PFSK-1 (cell line): ENCODE measurements around the gene CPOX. TPM values are rescaled to one million over a fixed set of nuclear protein-coding genes. Genes with fewer than 3 reads are reported as not detected.

Source experiments
- FOXP2 ChIP-seq: optimal IDR thresholded peaks from 2 replicates; pipeline ENCODE3; 2011; ENCODE audit warnings: borderline replicate concordance, control low read depth, inconsistent platforms; ENCODE audit not compliant: insufficient read depth; ENCODE audit errors: extremely low read length, extremely low read depth
- POLR2AphosphoS5 ChIP-seq: IDR thresholded peaks from 2 replicates; pipeline ENCODE4 v1.6.1; 2012; ENCODE audit warnings: low read depth, mild to moderate bottlenecking, control low read depth, low read length, moderate library complexity
- SIN3A ChIP-seq: IDR thresholded peaks from 2 replicates; pipeline ENCODE4 v1.6.1; 2012; ENCODE audit warnings: mild to moderate bottlenecking, low read length, moderate library complexity, borderline replicate concordance; ENCODE audit not compliant: insufficient read depth
- TAF1 ChIP-seq: IDR thresholded peaks from 2 replicates; pipeline ENCODE4 v1.6.1; 2012; ENCODE audit warnings: low read length, control low read depth, borderline replicate concordance; ENCODE audit not compliant: insufficient read depth
- polyA plus RNA-seq: library from polyadenylated mRNA; unstranded; fragments of >200 nt; gene quantifications from one replicate; pipeline ENCODE4 v1.2.1, GENCODE V29; 2012; ENCODE audit warnings: low read depth, missing spikeins; ENCODE audit not compliant: insufficient read length
- TF ChIP-seq, protein P1 (sequence below), 2 experiments: IDR thresholded peaks; 2 replicates each; pipeline versions ENCODE4 v1.6.1 to v1.8.0; 2011 to 2012; ENCODE audit warnings: low read depth in 2 of 2, low read length in 2 of 2, control low read depth in 1 of 2, inconsistent platforms in 1 of 2, mild to moderate bottlenecking in 1 of 2, moderate library complexity in 1 of 2; ENCODE audit not compliant: insufficient read depth in 1 of 2

Gene CPOX
- 26.6 TPM for polyA plus RNA-seq

DNA sequence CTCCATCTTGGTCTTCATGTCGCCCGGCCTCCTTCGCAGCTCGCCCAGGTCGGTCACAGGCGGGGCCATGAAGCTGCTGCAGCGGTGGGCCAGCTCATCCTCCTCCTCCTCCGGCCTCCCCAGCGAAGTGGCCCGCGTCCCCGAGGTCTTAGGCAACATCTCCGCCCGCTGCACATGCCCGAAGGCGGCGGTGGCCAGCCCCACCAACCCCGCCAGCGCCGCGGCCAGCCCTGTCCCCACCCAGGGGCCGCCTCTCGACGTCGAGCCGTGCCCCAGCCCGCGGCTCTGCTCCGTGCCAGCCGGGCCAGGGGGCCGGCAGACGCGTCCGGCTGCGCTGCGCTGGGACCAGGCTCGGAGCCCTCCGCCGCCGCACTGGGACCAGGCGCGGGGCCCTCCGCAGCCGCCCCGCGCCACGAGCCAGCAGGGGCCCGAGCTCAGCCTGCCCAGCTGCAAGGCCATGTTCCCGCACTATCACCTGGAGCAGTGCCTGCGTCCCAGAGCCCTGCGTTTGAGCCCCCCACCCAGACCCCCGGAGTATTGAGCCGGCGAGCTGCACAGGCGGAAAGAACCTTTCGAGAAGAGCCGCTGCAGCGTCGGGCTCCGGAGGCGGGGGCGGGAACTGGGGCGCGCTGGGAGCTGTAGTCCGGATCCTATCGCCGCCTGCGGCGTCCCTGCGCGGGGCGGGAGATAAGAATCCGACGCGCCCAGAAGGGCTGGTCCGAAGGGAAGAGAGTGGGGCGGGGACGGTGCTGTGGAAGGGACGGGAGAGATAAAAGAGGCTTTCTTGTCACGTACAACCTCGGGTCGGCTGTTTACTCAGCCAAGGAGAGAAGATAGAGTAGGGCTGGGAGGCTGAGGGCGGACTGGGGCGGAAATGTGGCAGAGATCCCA, at the start of gene CPOX:
TSS of gene CPOX (minus strand) at position 566 of the 891 bp plus-strand sequence. CDS start at position 459, 107 bp downstream.
- TF ChIP-seq, protein P1, sequence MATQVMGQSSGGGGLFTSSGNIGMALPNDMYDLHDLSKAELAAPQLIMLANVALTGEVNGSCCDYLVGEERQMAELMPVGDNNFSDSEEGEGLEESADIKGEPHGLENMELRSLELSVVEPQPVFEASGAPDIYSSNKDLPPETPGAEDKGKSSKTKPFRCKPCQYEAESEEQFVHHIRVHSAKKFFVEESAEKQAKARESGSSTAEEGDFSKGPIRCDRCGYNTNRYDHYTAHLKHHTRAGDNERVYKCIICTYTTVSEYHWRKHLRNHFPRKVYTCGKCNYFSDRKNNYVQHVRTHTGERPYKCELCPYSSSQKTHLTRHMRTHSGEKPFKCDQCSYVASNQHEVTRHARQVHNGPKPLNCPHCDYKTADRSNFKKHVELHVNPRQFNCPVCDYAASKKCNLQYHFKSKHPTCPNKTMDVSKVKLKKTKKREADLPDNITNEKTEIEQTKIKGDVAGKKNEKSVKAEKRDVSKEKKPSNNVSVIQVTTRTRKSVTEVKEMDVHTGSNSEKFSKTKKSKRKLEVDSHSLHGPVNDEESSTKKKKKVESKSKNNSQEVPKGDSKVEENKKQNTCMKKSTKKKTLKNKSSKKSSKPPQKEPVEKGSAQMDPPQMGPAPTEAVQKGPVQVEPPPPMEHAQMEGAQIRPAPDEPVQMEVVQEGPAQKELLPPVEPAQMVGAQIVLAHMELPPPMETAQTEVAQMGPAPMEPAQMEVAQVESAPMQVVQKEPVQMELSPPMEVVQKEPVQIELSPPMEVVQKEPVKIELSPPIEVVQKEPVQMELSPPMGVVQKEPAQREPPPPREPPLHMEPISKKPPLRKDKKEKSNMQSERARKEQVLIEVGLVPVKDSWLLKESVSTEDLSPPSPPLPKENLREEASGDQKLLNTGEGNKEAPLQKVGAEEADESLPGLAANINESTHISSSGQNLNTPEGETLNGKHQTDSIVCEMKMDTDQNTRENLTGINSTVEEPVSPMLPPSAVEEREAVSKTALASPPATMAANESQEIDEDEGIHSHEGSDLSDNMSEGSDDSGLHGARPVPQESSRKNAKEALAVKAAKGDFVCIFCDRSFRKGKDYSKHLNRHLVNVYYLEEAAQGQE (IDR thresholded peaks at IDR 0.05; ENCODE audit: insufficient read depth in 1 of 2, low read depth in 2 of 2, low read length in 2 of 2), result no peak
- TF ChIP-seq SIN3A (no peak), POLR2AphosphoS5 (peak; percentile 80), TAF1 (peak; percentile 72; the same call in 1 of the 2 replicates), FOXP2 (peak; percentile 73)

DNA sequence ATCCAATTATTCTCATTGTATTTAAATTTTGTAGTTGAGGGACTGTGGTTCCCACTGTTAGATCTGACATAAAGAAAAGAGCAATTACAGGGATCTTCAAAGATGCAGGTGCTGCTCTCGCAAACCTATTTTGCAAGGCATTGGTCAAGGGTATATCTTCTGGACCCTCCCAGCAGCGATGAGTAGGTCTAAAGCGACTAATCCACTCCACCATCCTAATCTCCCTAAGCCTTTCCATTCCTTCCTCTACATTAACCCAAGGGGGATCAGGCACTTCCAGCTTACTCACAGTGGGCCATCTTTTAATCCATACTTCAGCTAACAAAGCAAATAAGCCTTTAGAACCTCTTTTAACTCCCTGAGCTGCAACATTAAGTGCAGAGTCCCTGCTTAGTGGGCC, 37.0 kb upstream of the CPOX start:
- no peak for TF ChIP-seq TAF1
- TF ChIP-seq POLR2AphosphoS5, result no peak
- no peak for TF ChIP-seq FOXP2
- no peak for TF ChIP-seq SIN3A
- TF ChIP-seq, protein P1 (IDR thresholded peaks at IDR 0.05; ENCODE audit: insufficient read depth in 1 of 2, low read depth in 2 of 2, low read length in 2 of 2), result no peak

DNA sequence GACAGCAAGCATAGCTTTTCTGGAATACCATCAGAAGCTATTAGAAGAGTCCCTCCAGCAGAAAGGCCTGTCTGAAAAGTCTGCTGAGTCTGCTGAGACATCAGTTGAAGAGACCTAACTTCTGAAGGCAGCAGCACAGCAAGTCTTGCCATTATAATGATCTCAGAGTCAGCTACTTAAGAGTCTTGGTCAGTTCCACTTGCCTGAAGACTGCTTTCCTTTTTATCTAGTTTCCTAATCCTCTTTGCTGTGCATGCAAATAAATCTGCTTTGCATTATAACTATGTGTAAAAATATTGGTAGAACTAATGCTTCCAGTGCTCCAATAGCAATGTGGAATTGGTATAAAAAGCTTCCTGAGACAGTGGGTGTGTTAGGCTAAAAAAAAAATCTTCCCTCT, 34.9 kb upstream of the CPOX start:
- no peak for TF ChIP-seq TAF1
- TF ChIP-seq, protein P1 (IDR thresholded peaks at IDR 0.05; ENCODE audit: insufficient read depth in 1 of 2, low read depth in 2 of 2, low read length in 2 of 2), result no peak
- TF ChIP-seq FOXP2, result no peak
- no peak for TF ChIP-seq POLR2AphosphoS5
- no peak for TF ChIP-seq SIN3A

DNA sequence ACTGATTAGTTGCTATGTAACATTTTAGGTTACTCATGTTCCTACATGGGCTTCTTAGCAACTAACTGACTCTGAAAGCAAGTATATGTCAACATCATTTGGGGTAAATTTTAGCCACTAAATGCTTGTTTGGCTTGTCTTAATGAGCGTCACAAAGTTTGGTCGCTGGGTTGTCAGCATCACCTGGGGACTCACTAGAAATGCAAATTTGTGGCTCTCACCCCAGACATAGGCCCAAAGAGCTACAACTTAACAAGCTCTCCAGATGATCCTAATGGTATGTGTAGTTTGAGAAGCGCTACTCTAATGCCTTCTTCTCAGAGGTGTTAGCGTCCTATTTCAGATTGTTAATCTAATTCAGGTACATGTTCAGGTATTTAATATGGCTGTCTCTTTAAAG, 32.7 kb upstream of the CPOX start:
- TF ChIP-seq TAF1 (no peak), SIN3A (no peak), FOXP2 (no peak), POLR2AphosphoS5 (no peak)
- TF ChIP-seq, protein P1 (IDR thresholded peaks at IDR 0.05; ENCODE audit: insufficient read depth in 1 of 2, low read depth in 2 of 2, low read length in 2 of 2), result no peak
